Hepatocyte (in vitro differentiated cells): ENCODE measurements around the gene PFKL. TPM values are rescaled to one million over a fixed set of nuclear protein-coding genes. Genes with fewer than 3 reads are reported as not detected.

ENCODE experiments used
- DNase-seq: peaks from one replicate; pipeline ENCODE4 v3.0.0-alpha.2; 2016; ENCODE audit warnings: low spot score
- H2AFZ ChIP-seq: fragments of 200-600 bp; sonication (generic); 2 replicates; pipeline ENCODE4 v1.6.0; 2016; ENCODE audit warnings: antibody characterized with exemption, mild to moderate bottlenecking
- H3K27ac ChIP-seq: fragments of 200-600 bp; sonication (generic); 2 replicates; pipeline ENCODE4 v1.5.1; 2016; ENCODE audit warnings: mild to moderate bottlenecking
- H3K27me3 ChIP-seq: fragments of 200-600 bp; sonication (generic); 2 replicates; pipeline ENCODE4 v1.6.1; 2016
- H3K36me3 ChIP-seq: fragments of 200-600 bp; sonication (generic); replicated peaks from 2 replicates; pipeline ENCODE4 v1.5.1; 2016; ENCODE audit warnings: low read depth; ENCODE audit not compliant: insufficient read depth
- H3K4me1 ChIP-seq: fragments of 200-600 bp; sonication (generic); 2 replicates; pipeline ENCODE4 v1.5.1; 2016; ENCODE audit warnings: mild to moderate bottlenecking, moderate library complexity; ENCODE audit not compliant: insufficient read depth
- H3K4me2 ChIP-seq: fragments of 200-600 bp; sonication (generic); 2 replicates; pipeline ENCODE4 v1.6.0; 2016
- H3K4me3 ChIP-seq: fragments of 200-600 bp; sonication (generic); 2 replicates; pipeline ENCODE4 v1.5.1; 2016; ENCODE audit warnings: mild to moderate bottlenecking
- H3K79me2 ChIP-seq: fragments of 200-600 bp; sonication (generic); 2 replicates; pipeline ENCODE4 v1.6.0; 2017; ENCODE audit warnings: mild to moderate bottlenecking
- H3K9me2 ChIP-seq: fragments of 200-600 bp; sonication (generic); replicated peaks from 2 replicates; pipeline ENCODE4 v1.6.0; 2017; ENCODE audit warnings: mild to moderate bottlenecking; ENCODE audit not compliant: insufficient read depth
- H3K9me3 ChIP-seq: fragments of 200-600 bp; sonication (generic); 2 replicates; pipeline ENCODE4 v1.5.1; 2016; ENCODE audit warnings: low read depth, mild to moderate bottlenecking
- H4K20me1 ChIP-seq: fragments of 200-600 bp; sonication (generic); 2 replicates; pipeline ENCODE4 v1.6.0; 2016; ENCODE audit warnings: mild to moderate bottlenecking; ENCODE audit not compliant: insufficient read depth, poor library complexity, severe bottlenecking
- CTCF ChIP-seq: fragments of 200-600 bp; sonication (generic); IDR thresholded peaks from 2 replicates; pipeline ENCODE4 v1.5.1; 2016; ENCODE audit warnings: antibody characterized with exemption, mild to moderate bottlenecking; ENCODE audit not compliant: poor library complexity
- EZH2 ChIP-seq: fragments of 200-600 bp; sonication (generic); IDR thresholded peaks from 2 replicates; pipeline ENCODE4 v1.6.1; 2016; ENCODE audit warnings: antibody characterized with exemption, mild to moderate bottlenecking, borderline replicate concordance
- EZH2phosphoT487 ChIP-seq: fragments of 200-600 bp; sonication (generic); IDR thresholded peaks from one replicate; pipeline ENCODE4 v1.6.1; 2018; ENCODE audit warnings: antibody characterized with exemption, mild to moderate bottlenecking, low read depth, moderate library complexity; ENCODE audit not compliant: unreplicated experiment, severe bottlenecking
- WGBS: methylation state at CpG from one replicate; pipeline ENCODE4 v1.1.6; 2016; ENCODE audit warnings: low lambda C conversion rate; ENCODE audit errors: missing lambda C conversion rate; 5-methylcytosine and 5-hydroxymethylcytosine counted together
- polyA plus RNA-seq: library from polyadenylated mRNA; unstranded; fragments of >200 nt; fragmentation: Nextera tagmentation; extraction: Ambion mirVana; gene quantifications from 2 replicates; pipeline ENCODE4 v1.2.1, GENCODE V29; 2016
- total RNA-seq: library from RNA; depleted of rRNA; stranded (reverse); fragments of >200 nt; gene quantifications from 2 replicates; pipeline ENCODE4 v1.2.3, GENCODE V29; 2014

The PFKL gene
- total and polyA plus RNA-seq, 2 experiments from 2014 or later: 140 to 205 TPM

GRCh38 chr21:44344541-44345183 lies 44.8 kb downstream of the PFKL start:
- no peak for DNase-seq
- Histone ChIP-seq H3K4me1 (peaks cover 14% of the 10 kb centered on the region), H3K9me2 (no peaks in the 10 kb centered on the region), H2AFZ (no peak overlapping the region), H3K27me3 (no peaks in the 10 kb centered on the region), H3K27ac (no peak overlapping the region), H3K9me3 (no peaks in the 10 kb centered on the region), H3K36me3 (no peaks in the 10 kb centered on the region), H4K20me1 (no peaks in the 10 kb centered on the region), H3K79me2 (no peaks in the 10 kb centered on the region), H3K4me2 (no peak overlapping the region), H3K4me3 (no peak overlapping the region)
- WGBS: 92% methylated on average over 17 of the region's 17 CpGs
- no peak for TF ChIP-seq EZH2phosphoT487
- TF ChIP-seq EZH2: no peak
- no peak for TF ChIP-seq CTCF

GRCh38 chr21:44345495-44345894 lies 45.6 kb downstream of the PFKL start:
- H3K9me3 ChIP-seq: no peaks in the 10 kb centered on the region
- peaks cover 9% of the 10 kb centered on the region for H3K4me1 ChIP-seq
- H3K9me2 ChIP-seq: no peaks in the 10 kb centered on the region
- no peak overlapping the region for H2AFZ ChIP-seq
- DNase-seq: no peak
- no peaks in the 10 kb centered on the region for H4K20me1 ChIP-seq
- 80% methylated on average over 11 of the region's 11 CpGs for WGBS
- no peaks in the 10 kb centered on the region for H3K36me3 ChIP-seq
- H3K79me2 ChIP-seq: no peaks in the 10 kb centered on the region
- H3K27me3 ChIP-seq: no peaks in the 10 kb centered on the region
- no peak overlapping the region for H3K27ac ChIP-seq
- TF ChIP-seq EZH2: no peak
- TF ChIP-seq EZH2phosphoT487: no peak
- no peak for TF ChIP-seq CTCF
- no peak overlapping the region for H3K4me2 ChIP-seq
- no peak overlapping the region for H3K4me3 ChIP-seq

GRCh38 chr21:44347911-44348451 lies 48.1 kb downstream of the PFKL start:
- Histone ChIP-seq H3K4me1 (no peaks in the 10 kb centered on the region), H3K9me3 (no peaks in the 10 kb centered on the region), H3K36me3 (no peaks in the 10 kb centered on the region), H3K27ac (no peak overlapping the region), H3K79me2 (no peaks in the 10 kb centered on the region), H4K20me1 (no peaks in the 10 kb centered on the region), H3K27me3 (no peaks in the 10 kb centered on the region), H2AFZ (no peak overlapping the region), H3K9me2 (no peaks in the 10 kb centered on the region), H3K4me3 (no peak overlapping the region), H3K4me2 (no peak overlapping the region)
- no peak for TF ChIP-seq EZH2
- no peak for TF ChIP-seq EZH2phosphoT487
- no peak for TF ChIP-seq CTCF
- DNase-seq: no peak
- WGBS: 90% methylated on average over 22 of the region's 22 CpGs
